GM19193 (cell line): ENCODE data around the gene NOC2L.

ENCODE experiments used
- POLR2A ChIP-seq: IDR thresholded peaks from 4 replicates; pipeline ENCODE4 v1.6.1; 2011; ENCODE audit not compliant: insufficient read depth, insufficient read length; ENCODE audit errors: extremely low read depth

The NOC2L gene

DNA sequence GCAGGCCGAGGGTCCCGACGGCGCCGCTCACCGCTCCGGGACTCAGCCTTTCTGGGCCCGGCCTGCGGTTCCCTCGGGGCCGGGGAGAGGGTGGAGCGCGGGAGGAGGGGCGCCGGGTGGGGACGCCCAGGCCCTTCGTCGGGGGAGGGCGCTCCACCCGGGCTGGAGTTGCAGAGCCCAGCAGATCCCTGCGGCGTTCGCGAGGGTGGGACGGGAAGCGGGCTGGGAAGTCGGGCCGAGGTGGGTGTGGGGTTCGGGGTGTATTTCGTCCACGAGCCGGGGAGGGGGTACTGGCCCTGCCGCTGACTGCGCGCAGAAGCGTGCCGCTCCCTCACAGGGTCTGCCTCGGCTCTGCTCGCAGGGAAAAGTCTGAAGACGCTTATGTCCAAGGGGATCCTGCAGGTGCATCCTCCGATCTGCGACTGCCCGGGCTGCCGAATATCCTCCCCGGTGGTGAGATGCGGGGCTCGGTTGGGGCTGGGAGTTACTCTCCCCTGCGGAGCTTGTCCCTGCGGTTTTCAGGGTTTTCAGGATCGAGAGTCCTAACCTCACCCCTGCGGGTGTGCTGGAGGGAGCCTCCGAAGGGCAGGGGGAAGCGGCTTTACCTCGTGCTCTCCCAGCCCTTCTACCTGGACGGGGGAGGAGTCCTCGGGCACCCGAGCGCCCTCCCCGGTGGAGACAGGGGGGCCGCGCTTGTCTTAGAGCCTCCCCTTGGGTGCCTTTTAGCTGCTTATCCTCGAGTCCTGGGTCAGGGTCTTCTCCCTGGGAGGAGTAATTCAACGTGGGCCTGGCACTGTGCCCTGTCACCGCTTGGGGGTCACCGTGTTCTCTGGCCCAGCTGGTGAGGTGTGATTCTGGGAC lies 33.3 kb downstream of the NOC2L start:
- TF ChIP-seq POLR2A: no peak

DNA sequence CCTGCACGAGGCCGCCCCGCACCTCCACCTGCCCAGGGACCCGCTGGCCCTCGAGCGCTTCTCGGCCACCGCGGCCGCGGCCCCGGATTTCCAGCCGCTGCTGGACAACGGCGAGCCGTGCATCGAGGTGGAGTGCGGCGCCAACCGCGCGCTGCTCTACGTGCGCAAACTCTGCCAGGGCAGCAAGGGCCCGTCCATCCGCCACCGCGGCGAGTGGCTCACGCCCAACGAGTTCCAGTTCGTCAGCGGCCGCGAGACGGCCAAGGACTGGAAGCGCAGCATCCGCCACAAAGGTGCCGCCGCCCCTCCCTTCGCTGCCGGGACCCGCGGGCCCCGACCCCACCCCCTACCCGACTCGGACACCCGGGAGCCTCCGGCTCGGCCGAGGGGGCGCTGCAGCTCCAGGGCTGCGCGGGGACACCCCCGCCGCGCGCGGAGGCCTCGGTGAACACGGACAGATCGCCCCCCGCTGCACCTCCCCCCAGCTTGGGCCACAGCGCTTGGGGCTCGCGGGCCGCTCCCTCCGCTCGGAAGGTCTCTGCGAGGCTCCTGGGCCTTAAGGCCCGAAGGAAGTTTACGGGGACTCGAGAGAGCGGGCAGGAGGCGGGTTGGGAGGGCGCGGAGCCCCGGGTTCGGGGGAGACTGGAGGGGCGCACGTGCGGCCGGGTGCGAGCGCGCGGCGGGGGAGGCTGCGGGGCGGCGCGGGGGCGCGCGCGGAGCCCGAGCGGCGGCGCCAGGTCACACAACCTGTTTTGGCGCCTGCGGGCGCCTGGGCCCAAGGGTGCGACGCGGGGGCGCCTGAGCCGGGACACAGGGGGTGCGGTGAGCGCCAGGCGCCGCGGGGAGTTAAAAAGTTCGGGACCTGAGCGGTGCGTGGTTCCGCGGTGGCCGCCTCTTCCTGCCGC lies 34.1 kb downstream of the NOC2L start:
- no peak for TF ChIP-seq POLR2A

DNA sequence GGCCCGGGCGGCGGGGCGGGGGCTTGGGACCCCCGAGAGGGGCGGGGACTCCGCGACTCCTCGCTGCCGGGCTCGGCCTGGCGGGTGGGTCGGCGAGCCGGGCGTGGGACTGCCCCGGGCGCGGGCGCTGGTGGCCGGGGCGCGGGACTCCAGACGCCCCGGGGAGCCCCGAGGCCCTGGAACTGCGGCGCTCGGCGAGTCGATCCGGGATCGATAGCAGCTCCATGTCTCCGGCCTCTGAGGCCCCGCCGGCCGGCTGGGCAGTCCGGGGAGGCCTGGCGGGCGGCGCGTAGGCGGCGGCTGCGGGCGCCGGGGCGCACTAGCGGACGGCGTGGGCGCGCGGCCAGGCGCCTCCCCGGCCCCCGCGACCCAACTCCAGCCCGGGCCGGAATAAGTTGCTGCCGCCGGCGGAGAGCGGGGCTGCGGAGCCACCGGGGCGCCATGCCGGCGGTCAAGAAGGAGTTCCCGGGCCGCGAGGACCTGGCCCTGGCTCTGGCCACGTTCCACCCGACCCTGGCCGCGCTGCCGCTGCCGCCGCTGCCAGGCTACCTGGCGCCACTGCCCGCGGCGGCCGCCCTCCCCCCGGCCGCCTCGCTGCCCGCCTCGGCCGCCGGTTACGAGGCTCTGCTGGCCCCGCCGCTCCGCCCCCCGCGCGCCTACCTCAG lies 34.9 kb downstream of the NOC2L start:
- no peak for TF ChIP-seq POLR2A

GRCh38 chr1:923131-923990 lies 35.7 kb downstream of the NOC2L start, which contains the start of gene SAMD11:
TSS of gene SAMD11 (plus strand) at chr1:923923. CDS start at chr1:924432, 509 bp downstream.
- no peak for TF ChIP-seq POLR2A

- TF ChIP-seq POLR2A: no peak
Measured at GRCh38 chr1:921011-921837, 37.8 kb downstream of the NOC2L start.

- TF ChIP-seq POLR2A: no peak
Measured at GRCh38 chr1:920521-920920, 38.5 kb downstream of the NOC2L start.

- TF ChIP-seq POLR2A: no peak
Measured at GRCh38 chr1:920010-920409, 39.0 kb downstream of the NOC2L start.

- TF ChIP-seq POLR2A: no peak
Measured at GRCh38 chr1:919271-919872, 39.7 kb downstream of the NOC2L start.

DNA sequence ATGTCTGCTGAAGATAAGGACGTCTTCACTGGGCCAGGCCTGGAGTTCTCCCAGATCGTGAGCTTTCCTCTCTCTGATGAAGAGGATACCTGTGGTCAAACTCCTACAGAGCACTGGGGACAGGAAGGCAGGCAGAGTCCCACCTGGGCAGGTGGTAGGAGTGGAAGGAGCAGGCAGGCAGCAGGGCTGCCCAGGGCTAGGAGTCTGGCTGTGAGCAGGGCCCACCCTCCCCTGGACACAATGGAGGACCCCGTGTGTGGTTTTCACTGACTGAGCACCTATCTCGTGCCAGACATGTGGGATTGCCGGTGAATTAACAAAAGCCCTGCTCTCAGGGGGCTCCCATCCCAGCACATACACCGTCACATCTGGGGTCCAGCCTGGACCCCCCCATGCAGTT lies 40.2 kb downstream of the NOC2L start:
- TF ChIP-seq POLR2A: no peak

DNA sequence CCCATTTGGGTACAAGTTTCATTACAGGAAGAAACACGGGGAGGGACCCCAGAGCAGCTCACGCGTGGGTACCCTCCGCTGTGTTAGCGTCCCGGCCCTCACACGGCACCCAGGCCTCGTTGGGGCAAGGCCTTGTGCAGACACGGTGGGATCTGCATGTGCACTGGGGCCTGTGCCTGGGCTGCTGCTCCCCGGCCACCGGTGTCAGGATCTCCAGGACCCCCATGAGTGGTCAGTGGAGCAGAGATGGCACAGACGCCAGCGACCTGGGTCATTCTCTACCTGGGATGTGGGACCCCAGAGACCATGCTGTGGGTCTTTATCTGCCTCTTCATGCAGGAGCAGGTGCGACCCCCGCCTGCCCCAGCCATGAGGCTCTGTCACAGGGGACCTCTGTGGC lies 40.7 kb downstream of the NOC2L start:
- TF ChIP-seq POLR2A: no peak

DNA sequence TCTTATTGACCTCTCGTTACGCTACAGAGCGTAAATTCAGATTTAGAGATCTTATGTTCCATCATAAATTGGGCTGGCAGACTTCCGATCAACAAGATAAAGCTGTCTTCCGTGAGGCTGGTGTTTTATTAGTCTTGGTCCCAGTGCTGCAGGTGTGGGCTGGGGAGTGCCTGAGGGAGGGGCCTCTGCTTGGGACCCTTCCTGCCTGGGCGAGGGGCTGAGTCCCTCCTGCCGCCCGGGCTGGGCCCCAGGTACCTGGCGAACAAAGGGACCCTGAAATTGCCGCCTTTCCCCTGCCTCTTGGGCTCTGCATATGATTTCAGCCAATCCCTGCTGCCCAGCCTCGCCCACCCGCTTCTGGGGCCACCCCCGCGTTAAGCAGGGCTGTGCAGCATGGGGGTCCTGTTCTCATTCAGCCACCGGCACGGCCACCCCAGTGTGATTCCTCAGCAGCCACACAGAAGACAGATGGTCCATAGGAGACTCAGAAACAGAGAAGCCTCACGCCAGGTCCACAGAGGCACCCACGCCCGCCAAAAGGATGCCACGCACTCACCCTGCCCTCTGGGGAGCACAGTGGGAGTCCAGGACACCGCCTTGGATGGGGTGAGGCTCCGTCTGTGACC lies 41.5 kb downstream of the NOC2L start:
- TF ChIP-seq POLR2A: no peak

DNA sequence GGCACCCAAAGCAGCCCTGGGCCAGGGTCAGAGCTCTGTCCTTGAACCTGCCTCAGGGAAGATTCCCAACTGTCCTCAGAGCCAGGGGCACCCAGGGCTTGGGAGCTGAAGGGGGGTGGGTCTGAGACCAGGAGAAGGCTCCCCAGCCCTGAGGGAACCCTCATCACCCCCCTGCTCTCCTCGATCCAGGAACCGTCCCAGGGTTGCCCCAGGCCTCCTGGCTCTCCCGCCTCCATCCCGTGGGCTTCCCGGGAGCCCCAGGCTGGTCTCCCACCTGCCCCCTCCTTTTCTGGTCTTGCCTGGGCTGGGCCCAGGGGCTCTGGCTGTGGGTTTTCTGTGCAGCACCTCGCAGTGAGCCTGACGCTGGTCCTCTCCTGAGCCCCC lies 42.0 kb downstream of the NOC2L start:
- no peak for TF ChIP-seq POLR2A

DNA sequence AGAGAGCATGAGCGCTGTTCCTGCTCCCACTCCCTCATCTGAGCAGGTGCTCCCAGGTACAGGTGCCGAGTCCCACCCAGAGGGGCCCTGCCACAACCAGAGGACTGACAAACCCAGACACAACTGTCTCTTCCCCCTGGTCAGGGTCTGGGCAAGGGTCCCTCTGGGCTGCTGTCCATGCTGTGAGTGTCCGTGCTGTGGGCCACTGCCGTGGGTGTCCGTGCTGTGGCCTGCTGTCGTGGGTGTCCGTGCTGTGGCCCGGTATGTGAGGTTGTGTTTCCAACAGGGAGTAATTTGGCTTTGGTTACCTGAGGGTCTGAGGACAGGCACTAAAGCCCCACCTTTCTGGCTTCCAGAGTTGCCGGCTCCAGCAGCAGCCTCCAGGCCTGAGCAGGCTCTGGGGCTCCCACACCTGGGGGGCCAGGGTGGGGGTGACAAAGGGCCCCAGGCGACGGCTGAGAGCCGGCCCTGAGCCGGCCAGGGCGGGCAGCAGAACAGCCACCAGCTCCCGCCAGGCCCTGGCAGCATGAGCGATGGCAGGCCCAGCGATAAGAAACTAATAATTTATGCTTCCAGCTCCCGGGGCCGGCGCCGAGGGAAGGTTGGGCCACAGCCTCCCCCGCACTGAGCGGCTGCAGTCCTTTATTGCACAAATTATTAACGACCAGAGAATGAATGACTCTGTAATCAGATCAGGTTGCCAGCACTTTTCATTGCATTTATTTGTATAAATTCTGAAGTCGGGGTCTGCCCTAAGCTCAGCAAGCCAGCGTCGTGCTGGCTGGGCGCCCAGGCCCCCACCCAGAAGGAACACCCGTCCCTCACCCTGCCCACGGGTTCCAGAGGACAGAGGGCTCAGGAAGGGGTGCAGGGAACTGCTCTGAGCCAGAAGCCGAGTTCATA lies 42.6 kb downstream of the NOC2L start:
- TF ChIP-seq POLR2A: no peak
